ENCODE data around the gene PUM1. TPM values are rescaled to one million over a fixed set of nuclear protein-coding genes. Genes with fewer than 3 reads are reported as not detected.

The PUM1 gene
- polyA plus RNA-seq, 10 donors = 50.4 to 75.4 (median 57.0) TPM

- DNase-seq = peak in 1 of 3 donors; percentile 46
Measured at GRCh38 chr1:30907481-30908315, 157.8 kb downstream of the PUM1 start.

- DNase-seq = peak in 1 of 3 donors; percentile 27
Measured at GRCh38 chr1:30906631-30907441, 158.7 kb downstream of the PUM1 start.

- peak in 1 of 3 donors; percentile 12 for DNase-seq
Measured at GRCh38 chr1:30905916-30906620, 159.4 kb downstream of the PUM1 start.

- no peak for DNase-seq
Measured at GRCh38 chr1:30905403-30905802, 160.1 kb downstream of the PUM1 start.

GRCh38 chr1:30904962-30905335 is 160.6 kb downstream of the PUM1 start:
- no peak for DNase-seq

GRCh38 chr1:30904191-30904961 is 161.1 kb downstream of the PUM1 start:
- DNase-seq = peak in 1 of 3 donors; percentile 3

GRCh38 chr1:30903343-30904034 is 162.0 kb downstream of the PUM1 start:
- DNase-seq = peak in 1 of 3 donors; percentile 28

GRCh38 chr1:30902593-30903290 is 162.8 kb downstream of the PUM1 start:
- peak in 1 of 3 donors; percentile 29 for DNase-seq

GRCh38 chr1:30901798-30902581 is 163.5 kb downstream of the PUM1 start:
- peak in 1 of 3 donors; percentile 56 for DNase-seq

- DNase-seq = peak in 1 of 3 donors; percentile 14
Measured at GRCh38 chr1:30900931-30901560, 164.5 kb downstream of the PUM1 start.

GRCh38 chr1:30900486-30900885 is 165.0 kb downstream of the PUM1 start:
- DNase-seq = no peak

- DNase-seq = no peak
Measured at GRCh38 chr1:30899577-30900389, 165.7 kb downstream of the PUM1 start.

- DNase-seq = no peak
Measured at GRCh38 chr1:30898031-30898815, 167.3 kb downstream of the PUM1 start.

- DNase-seq = no peak
Measured at GRCh38 chr1:30896905-30897304, 168.6 kb downstream of the PUM1 start.

- no peak for DNase-seq
Measured at GRCh38 chr1:30895944-30896660, 169.4 kb downstream of the PUM1 start.

- DNase-seq = no peak
Measured at GRCh38 chr1:30895382-30895943, 170.1 kb downstream of the PUM1 start.

Data from muscle of back (tissue), 11 donors.